K562 (cell line): ENCODE data around the gene STK24.

Source experiments
- EZH2 ChIP-seq: IDR thresholded peaks from 2 replicates; pipeline ENCODE4 v1.6.1; 2012; ENCODE audit warnings: low read depth, mild to moderate bottlenecking, inconsistent platforms, low read length, borderline replicate concordance
- FOXM1 ChIP-seq, 2 experiments: fragments of 450-650 bp in 1 of 2; sonication (generic) in 1 of 2; formaldehyde crosslinking in 1 of 2; IDR thresholded peaks; 2 replicates each; pipeline versions ENCODE4 v1.6.1 to v1.9.0; 2017 to 2022; ENCODE audit warnings: low read depth in 2 of 2, mild to moderate bottlenecking in 2 of 2, missing genetic modification reagents in 1 of 2, moderate library complexity in 1 of 2
- GABPA ChIP-seq: fragments of 200-800 bp; sonication (Bioruptor generic); conservative IDR thresholded peaks from 2 replicates; pipeline ENCODE4 v1.6.1; 2016; ENCODE audit warnings: low read depth, missing genetic modification characterization, missing compliant biosample characterization
- NFRKB ChIP-seq: fragments of 450-650 bp; IDR thresholded peaks from 2 replicates; pipeline ENCODE4 v1.6.1; 2016; ENCODE audit warnings: low read depth
- NFXL1 ChIP-seq: fragments of 450-650 bp; formaldehyde crosslinking; IDR thresholded peaks from 2 replicates; pipeline ENCODE4 v1.4.0; 2021; ENCODE audit warnings: mild to moderate bottlenecking
- PML ChIP-seq: IDR thresholded peaks from 2 replicates; pipeline ENCODE4 v1.6.1; 2012; ENCODE audit warnings: low read length, inconsistent platforms
- POLR2AphosphoS5 ChIP-seq: IDR thresholded peaks from 2 replicates; pipeline ENCODE4 v1.6.1; 2011; ENCODE audit warnings: mild to moderate bottlenecking, low read depth, low read length, moderate library complexity; ENCODE audit not compliant: control insufficient read depth, insufficient read depth
- ZBTB7A ChIP-seq: IDR thresholded peaks from 2 replicates; pipeline ENCODE4 v1.6.1; 2011; ENCODE audit warnings: low read depth, mild to moderate bottlenecking, low read length, moderate library complexity, borderline replicate concordance; ENCODE audit not compliant: control insufficient read depth
- ZFX ChIP-seq: sonication (generic); formaldehyde crosslinking; IDR thresholded peaks from 2 replicates; pipeline ENCODE4 v1.8.0; 2022; ENCODE audit warnings: mild to moderate bottlenecking, missing genetic modification reagents, moderate library complexity
- ZNF384 ChIP-seq: IDR thresholded peaks from 2 replicates; pipeline ENCODE4 v1.6.1; 2012; ENCODE audit warnings: low read depth, low read length, improper control_type of control experiment
- ZSCAN29 ChIP-seq: fragments of 450-650 bp; IDR thresholded peaks from 2 replicates; pipeline ENCODE4 v1.6.1; 2017
- TF ChIP-seq, protein P1 (sequence below): sonication (generic); formaldehyde crosslinking; IDR thresholded peaks from 2 replicates; pipeline ENCODE4 v1.8.0; 2022; ENCODE audit warnings: mild to moderate bottlenecking, missing genetic modification reagents, borderline replicate concordance

DNA sequence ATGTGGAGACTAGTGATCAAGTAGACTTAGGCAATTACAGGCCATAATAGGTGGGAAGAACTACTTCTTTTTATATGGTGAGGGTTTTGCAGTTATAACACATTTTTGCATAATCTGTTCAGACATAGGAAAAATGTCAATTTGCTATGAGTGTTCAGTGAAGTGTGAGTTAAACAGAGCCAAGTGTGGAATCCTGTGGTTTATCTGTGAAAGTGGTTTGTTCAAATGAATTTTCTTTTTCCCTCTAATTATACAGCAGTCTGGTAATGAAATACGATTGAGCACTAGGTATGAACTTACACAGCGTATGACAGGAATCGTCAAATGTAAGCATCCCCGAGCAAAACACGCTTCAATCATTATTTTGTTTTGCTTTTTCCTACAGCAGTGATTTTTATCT lies 178.3 kb downstream of the STK24 start:
- no peak for TF ChIP-seq FOXM1 (IDR thresholded peaks at IDR 0.05; ENCODE audit: low read depth)
- TF ChIP-seq FOXM1 (CRISPR knock-in tag; IDR thresholded peaks at IDR 0.05; ENCODE audit: low read depth), result no peak
- TF ChIP-seq NFRKB, result no peak
- no peak for TF ChIP-seq GABPA (tag)
- no peak for TF ChIP-seq NFXL1
- no peak for TF ChIP-seq ZSCAN29
- TF ChIP-seq ZFX (CRISPR knock-in tag), result no peak
- TF ChIP-seq, protein P1, sequence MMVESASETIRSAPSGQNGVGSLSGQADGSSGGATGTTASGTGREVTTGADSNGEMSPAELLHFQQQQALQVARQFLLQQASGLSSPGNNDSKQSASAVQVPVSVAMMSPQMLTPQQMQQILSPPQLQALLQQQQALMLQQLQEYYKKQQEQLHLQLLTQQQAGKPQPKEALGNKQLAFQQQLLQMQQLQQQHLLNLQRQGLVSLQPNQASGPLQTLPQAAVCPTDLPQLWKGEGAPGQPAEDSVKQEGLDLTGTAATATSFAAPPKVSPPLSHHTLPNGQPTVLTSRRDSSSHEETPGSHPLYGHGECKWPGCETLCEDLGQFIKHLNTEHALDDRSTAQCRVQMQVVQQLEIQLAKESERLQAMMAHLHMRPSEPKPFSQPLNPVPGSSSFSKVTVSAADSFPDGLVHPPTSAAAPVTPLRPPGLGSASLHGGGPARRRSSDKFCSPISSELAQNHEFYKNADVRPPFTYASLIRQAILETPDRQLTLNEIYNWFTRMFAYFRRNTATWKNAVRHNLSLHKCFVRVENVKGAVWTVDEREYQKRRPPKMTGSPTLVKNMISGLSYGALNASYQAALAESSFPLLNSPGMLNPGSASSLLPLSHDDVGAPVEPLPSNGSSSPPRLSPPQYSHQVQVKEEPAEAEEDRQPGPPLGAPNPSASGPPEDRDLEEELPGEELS (CRISPR knock-in tag), result no peak
- TF ChIP-seq ZBTB7A, result no peak
- no peak for TF ChIP-seq POLR2AphosphoS5
- TF ChIP-seq PML, result no peak
- no peak for TF ChIP-seq ZNF384
- no peak for TF ChIP-seq EZH2
